NCI-H2081 (cell line): ENCODE measurements around the gene RAB1B.

Experiments used
- DNase-seq, 2 experiments: peaks; one replicate each; lab custom pipeline; 2025; lab: John Stamatoyannopoulos, UW

The RAB1B gene

DNA sequence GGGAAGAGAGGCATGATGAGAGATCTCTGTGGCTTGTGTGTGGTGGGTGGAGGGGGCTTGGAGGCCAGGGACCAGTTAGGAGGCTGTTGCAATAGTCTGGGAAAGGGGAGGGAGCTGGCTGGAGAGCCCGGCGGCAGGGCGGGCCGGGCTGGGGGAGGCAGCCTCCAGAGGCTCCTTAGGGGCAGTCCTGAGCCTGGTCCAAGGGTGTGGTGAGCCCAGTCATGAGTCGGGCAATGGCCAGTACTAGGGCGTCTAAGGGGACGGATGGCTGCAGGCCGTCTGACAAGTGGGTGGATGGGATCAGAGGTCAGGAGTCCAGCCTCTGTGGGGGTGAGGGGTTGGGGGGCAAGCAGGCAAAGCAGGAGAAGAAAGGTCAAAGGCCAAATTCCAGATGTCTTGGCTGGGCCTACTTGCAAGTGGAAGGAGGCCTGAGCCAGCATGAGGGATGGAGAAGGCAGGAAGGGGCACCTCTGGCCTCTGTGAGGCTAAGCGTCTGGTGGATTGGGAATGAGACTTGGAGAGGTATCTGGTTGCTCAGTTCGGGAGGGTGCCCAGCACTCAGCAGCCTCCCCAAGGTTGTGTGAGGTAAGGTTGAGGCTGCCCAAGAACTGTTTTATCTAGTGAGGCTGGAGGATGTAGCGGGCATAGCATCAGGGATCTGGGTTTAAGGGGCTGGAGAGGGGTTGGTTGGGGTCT lies 54.4 kb downstream of the RAB1B start:
- DNase-seq = no peak

DNA sequence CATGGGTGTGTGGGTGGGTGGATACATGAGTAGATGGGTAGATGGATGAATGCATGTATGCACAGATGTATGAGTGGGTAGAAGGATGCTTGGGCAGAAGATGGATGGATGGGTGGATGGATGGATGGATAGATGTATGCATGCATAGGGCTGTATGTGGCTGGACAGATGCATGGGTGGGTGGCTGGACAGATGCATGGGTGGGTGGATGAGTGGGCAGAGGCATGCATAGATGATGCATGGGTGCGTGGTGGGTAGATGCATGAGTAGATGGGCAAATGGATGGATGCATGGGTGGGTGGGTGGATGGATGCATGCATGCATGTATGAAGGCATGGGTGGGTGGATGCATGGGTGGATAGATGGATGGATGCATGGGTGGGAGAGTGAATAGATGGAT lies 55.2 kb downstream of the RAB1B start:
- DNase-seq = no peak

DNA sequence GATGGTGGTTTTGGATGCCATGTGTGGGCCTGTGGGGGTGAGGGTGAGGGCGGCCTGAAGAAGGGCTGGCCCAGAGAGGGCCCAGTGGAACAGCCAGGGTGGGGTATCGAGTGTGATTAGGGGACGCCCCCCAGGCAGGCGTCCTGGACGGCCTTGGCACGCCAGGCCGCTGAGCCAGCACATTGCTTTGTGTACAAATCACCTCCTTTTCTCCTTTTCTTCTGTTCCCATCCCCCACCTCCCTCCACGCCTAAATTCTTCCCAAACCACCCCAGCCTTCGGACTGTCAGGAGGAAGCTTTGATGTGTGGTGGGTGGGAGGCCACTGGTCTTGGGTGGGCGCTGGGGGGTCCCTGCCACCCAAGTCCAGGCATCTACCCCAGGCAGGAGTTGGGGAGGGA lies 56.2 kb downstream of the RAB1B start:
- DNase-seq = no peak

DNA sequence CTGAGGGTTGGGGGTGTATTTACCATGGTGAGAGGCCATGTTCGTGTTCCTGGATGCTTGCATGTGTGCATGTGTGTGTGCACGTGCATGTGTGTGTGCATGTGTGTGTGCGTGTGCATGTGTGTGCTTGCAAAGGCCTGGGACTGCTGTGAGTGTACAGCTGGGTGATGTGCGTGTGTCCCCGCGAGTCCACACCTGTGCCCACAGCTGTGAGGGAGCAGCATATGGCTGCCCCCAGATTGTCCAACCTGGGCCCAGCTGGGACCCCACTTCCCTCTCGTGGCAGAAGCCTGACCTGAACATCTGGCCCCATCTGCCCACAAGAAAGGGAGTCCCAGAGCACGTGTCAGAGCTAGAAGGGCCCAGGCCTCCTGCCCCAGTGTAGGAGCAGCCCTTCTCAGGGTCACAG lies 56.8 kb downstream of the RAB1B start:
- no peak for DNase-seq

DNA sequence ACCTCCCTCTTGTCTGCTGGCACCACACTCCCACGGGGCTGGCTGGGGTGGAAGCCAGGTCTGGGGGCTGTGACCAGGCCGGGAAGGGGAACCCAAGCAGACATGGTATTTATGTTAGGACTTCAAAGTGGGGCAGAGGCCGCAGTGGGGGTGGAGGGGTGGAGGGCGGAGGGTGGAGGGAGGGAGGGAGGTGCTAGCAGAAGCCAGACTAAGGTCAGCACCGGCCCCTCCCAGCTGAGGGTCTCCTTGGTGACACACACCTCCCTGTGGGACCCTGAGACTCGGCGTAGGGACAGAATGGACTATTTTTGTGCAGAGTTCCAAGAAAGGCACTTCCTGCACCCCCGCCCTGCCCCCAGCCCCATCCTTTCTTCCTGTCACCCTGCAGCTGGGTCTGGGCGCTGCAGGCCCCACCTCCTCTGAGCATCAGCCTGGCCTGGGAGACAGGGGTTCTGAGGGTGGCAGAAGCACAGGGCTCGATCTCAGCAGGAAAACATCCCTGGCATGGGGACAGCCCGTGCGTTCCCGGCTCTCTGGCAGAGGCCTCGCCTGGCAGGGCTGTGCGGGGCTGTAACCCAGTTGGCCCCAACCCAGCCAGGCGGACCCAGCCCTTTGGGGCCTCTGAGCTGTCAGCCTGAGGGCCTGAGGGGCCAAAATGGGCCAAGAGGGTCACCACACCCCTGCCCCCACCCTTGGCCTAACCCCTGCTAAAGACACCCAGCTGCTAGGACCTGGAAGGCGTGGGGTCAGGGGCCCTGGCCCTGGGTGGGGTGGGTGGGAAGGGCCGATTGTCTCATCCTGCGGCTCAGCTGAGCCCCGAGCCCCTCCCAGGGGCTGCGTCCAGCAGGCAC lies 58.0 kb downstream of the RAB1B start:
- DNase-seq = no peak
